HG03103 (cell line): ENCODE data around the gene PDE7B.

Experiments
- ATAC-seq: cut with Tn5 transposase; IDR thresholded peaks from one replicate; pipeline ENCODE4 v1.9.1; 2021; ENCODE audit warnings: low read depth; ENCODE audit not compliant: unreplicated experiment

Gene PDE7B

GRCh38 chr6:135851442-135852271, at the start of gene PDE7B:
Gene PDE7B (plus strand): TSS chr6:135851701.
- peak; percentile 86 for ATAC-seq

GRCh38 chr6:135801755-135802465, 49.6 kb upstream of the PDE7B start:
- ATAC-seq, result no peak

GRCh38 chr6:135810486-135810885, 41.0 kb upstream of the PDE7B start:
- ATAC-seq, result no peak

GRCh38 chr6:135811170-135811569, 40.3 kb upstream of the PDE7B start:
- no peak for ATAC-seq

- ATAC-seq, result no peak
Observed at GRCh38 chr6:135811644-135812526, 39.6 kb upstream of the PDE7B start.

- ATAC-seq, result no peak
Observed at GRCh38 chr6:135813401-135813800, 38.1 kb upstream of the PDE7B start.

- ATAC-seq, result no peak
Observed at GRCh38 chr6:135814043-135814442, 37.5 kb upstream of the PDE7B start.

GRCh38 chr6:135815216-135815615, 36.3 kb upstream of the PDE7B start:
- no peak for ATAC-seq

GRCh38 chr6:135817035-135817434, 34.5 kb upstream of the PDE7B start:
- ATAC-seq, result no peak

- ATAC-seq, result no peak
Observed at GRCh38 chr6:135819665-135820064, 31.8 kb upstream of the PDE7B start.

- ATAC-seq, result no peak
Observed at GRCh38 chr6:135820340-135820739, 31.2 kb upstream of the PDE7B start.

GRCh38 chr6:135823851-135824250, 27.6 kb upstream of the PDE7B start:
- ATAC-seq, result no peak

GRCh38 chr6:135826236-135826804, 25.2 kb upstream of the PDE7B start:
- ATAC-seq, result no peak

GRCh38 chr6:135828021-135828420, 23.5 kb upstream of the PDE7B start:
- ATAC-seq, result no peak

- no peak for ATAC-seq
Observed at GRCh38 chr6:135830452-135830881, 21.0 kb upstream of the PDE7B start.

GRCh38 chr6:135831016-135831415, 20.5 kb upstream of the PDE7B start:
- ATAC-seq, result no peak

GRCh38 chr6:135832166-135832565, 19.3 kb upstream of the PDE7B start:
- ATAC-seq, result no peak

GRCh38 chr6:135833771-135834170, 17.7 kb upstream of the PDE7B start:
- no peak for ATAC-seq

GRCh38 chr6:135837735-135838449, 13.6 kb upstream of the PDE7B start:
- no peak for ATAC-seq

- no peak for ATAC-seq
Observed at GRCh38 chr6:135839121-135839520, 12.4 kb upstream of the PDE7B start.
